Panc1 (cell line): ENCODE data around the gene ZDHHC14. TPM values are rescaled to one million over a fixed set of nuclear protein-coding genes. Genes with fewer than 3 reads are reported as not detected.

Experiments
- ATAC-seq: fragments of 200-7000 bp; cut with Tn5 transposase; 2 replicates; pipeline ENCODE4 v1.9.1; 2020; ENCODE audit warnings: mild to moderate bottlenecking, moderate library complexity
- BruUV-seq: library from RNA; stranded (reverse); fragments of 400-500 nt; replicated peaks from 2 replicates; lab custom pipeline; 2021; lab: Mats Ljungman, UMichigan
- CTCF ChIA-PET: fragments of 300-600 bp; sonication (Branson Sonifier 250); formaldehyde crosslinking; loops from one replicate; lab custom pipeline; 2022; ENCODE audit warnings: antibody characterized with exemption; lab: Charles Lee
- POLR2A ChIA-PET: fragments of 300-600 bp; sonication (Branson Sonifier 250); formaldehyde crosslinking; loops from one replicate; lab custom pipeline; 2022; ENCODE audit warnings: antibody characterized with exemption; lab: Charles Lee
- DNase-seq: peaks from one replicate; pipeline ENCODE4 v3.0.0-alpha.2; 2010; ENCODE audit warnings: low read depth, low spot score
- H3K27ac ChIP-seq: 2 replicates; pipeline ENCODE4 v1.5.1; 2011; ENCODE audit warnings: mild to moderate bottlenecking, low read length, inconsistent platforms
- H3K27me3 ChIP-seq: fragments of 200-500 bp; sonication (Bioruptor generic); 2 replicates; pipeline ENCODE4 v1.6.0; 2014; ENCODE audit warnings: low read length, inconsistent platforms; ENCODE audit not compliant: control insufficient read depth, insufficient read depth
- H3K36me3 ChIP-seq: fragments of 200-500 bp; sonication (Bioruptor generic); 2 replicates; pipeline ENCODE4 v1.5.1; 2014; ENCODE audit warnings: inconsistent platforms, mild to moderate bottlenecking, low read length, moderate library complexity; ENCODE audit not compliant: control insufficient read depth, insufficient read depth
- H3K4me1 ChIP-seq: 2 replicates; pipeline ENCODE4 v1.5.1; 2011; ENCODE audit warnings: inconsistent platforms, mild to moderate bottlenecking, low read length, moderate library complexity; ENCODE audit not compliant: control insufficient read depth, insufficient read depth
- H3K4me3 ChIP-seq, 2 experiments: 2 replicates each; pipeline ENCODE4 v1.5.1; 2011 to 2012; ENCODE audit warnings: low read depth in 2 of 2, low read length in 2 of 2, mild to moderate bottlenecking in 2 of 2, inconsistent platforms in 1 of 2, moderate library complexity in 1 of 2
- H3K9me3 ChIP-seq: fragments of 200-500 bp; sonication (Bioruptor generic); 2 replicates; pipeline ENCODE4 v1.5.1; 2014; ENCODE audit warnings: low read depth, mild to moderate bottlenecking, inconsistent platforms, low read length, moderate library complexity; ENCODE audit not compliant: control insufficient read depth, insufficient read depth
- CTCF ChIP-seq: fragments of 450-650 bp; IDR thresholded peaks from 2 replicates; pipeline ENCODE4 v1.5.1; 2017; ENCODE audit warnings: mild to moderate bottlenecking
- POLR2AphosphoS5 ChIP-seq: IDR thresholded peaks from 2 replicates; pipeline ENCODE4 v1.6.1; 2012; ENCODE audit warnings: mild to moderate bottlenecking, low read depth, low read length, moderate library complexity
- SIN3A ChIP-seq: IDR thresholded peaks from 2 replicates; pipeline ENCODE4 v1.6.1; 2012; ENCODE audit warnings: low read depth, mild to moderate bottlenecking, low read length, moderate library complexity, borderline replicate concordance; ENCODE audit not compliant: insufficient read depth
- TCF7L2 ChIP-seq: IDR thresholded peaks from 2 replicates; pipeline ENCODE4 v1.6.1; 2011; ENCODE audit warnings: mild to moderate bottlenecking, low read depth, low read length, inconsistent platforms
- in situ Hi-C: cut with HindIII; loops from 2 replicates; pipeline ENCODE4 v1.10.0; 2016; ENCODE audit warnings: low sequenced_read_pairs, low pct_unique_long_range_greater_than_20kb
- intact Hi-C: fragments of 100-400 bp; cut with micrococcal nuclease; formaldehyde crosslinking; loops from one replicate; pipeline ENCODE4 v1.10.0; 2022; ENCODE audit not compliant: unreplicated experiment
- total RNA-seq: library from RNA; stranded (reverse); gene quantifications from one replicate; pipeline ENCODE4 v1.2.1, GENCODE V29; 2021; ENCODE audit not compliant: unreplicated experiment
- TF ChIP-seq, protein P1 (sequence below), 2 experiments: IDR thresholded peaks; 2 replicates each; pipeline ENCODE4 v1.6.1; 2011 to 2012; ENCODE audit warnings: low read depth in 2 of 2, control low read depth in 1 of 2, low read length in 1 of 2, mild to moderate bottlenecking in 1 of 2, moderate library complexity in 1 of 2; ENCODE audit not compliant: insufficient read depth in 1 of 2

The ZDHHC14 gene
- total RNA-seq, 1 experiment from 2014 or later, result 19.9 TPM

DNA sequence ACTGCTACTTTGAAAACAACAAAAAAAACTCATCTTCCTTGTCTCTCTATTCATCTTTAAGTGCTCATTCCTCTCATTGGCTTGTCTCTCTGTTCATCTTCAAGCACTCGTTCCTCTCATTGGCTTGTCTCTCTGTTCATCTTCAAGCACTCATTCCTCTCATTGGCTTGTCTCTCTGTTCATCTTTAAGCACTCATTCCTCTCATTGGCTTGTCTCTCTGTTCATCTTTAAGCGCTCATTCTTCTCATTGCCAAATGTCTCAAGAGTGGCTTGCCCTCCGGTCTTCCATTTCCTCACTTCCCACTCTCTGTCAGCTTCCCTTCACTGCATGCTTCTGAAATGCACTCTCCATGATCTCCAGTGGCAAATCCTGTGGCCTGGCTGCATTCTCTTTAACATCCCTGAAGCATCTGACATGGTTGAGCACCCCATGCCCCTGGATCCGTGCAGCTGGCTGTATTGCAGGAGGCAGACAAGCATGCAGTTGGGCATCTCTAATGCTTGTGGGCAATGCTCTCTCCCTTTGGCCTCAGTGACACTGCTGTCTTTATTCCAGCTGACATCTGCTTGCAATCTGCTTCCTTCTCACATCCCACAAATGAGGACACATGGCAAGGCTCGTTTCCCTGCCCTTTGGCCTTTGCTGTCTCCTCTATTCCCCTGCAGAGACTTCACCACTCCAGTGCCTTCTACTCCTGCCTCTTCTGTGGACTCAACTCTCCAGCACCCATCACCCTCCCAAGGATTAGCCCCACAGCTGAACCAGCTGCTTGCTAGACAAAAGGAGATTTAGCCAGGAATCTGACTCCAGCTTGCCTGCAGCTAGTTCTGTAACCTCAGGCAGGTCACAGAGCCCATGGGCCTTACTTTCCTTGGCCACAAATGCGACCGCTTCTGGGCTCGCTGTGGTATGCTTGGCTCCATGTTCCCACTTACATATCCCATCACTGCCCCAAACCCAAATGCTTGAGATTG, 298.9 kb downstream of the ZDHHC14 start:
- in situ Hi-C loops, result no loop called here
- ChIA-PET CTCF (no interaction called here), POLR2A (no interaction called here)
- no peak overlapping the region for H3K27ac ChIP-seq
- no peaks in the 10 kb centered on the region for H3K9me3 ChIP-seq
- no TSS peak for BruUV-seq
- DNase-seq (no peak), ATAC-seq (no peak)
- peaks cover 4% of the 10 kb centered on the region; the same call in 1 of the 2 replicates for H3K4me1 ChIP-seq
- intact Hi-C loops, result no loop called here
- H3K4me3 ChIP-seq, result no peak overlapping the region
- H3K27me3 ChIP-seq, result no peaks in the 10 kb centered on the region
- TF ChIP-seq SIN3A (no peak), CTCF (no peak), POLR2AphosphoS5 (no peak), TCF7L2 (no peak)
- TF ChIP-seq, protein P1, sequence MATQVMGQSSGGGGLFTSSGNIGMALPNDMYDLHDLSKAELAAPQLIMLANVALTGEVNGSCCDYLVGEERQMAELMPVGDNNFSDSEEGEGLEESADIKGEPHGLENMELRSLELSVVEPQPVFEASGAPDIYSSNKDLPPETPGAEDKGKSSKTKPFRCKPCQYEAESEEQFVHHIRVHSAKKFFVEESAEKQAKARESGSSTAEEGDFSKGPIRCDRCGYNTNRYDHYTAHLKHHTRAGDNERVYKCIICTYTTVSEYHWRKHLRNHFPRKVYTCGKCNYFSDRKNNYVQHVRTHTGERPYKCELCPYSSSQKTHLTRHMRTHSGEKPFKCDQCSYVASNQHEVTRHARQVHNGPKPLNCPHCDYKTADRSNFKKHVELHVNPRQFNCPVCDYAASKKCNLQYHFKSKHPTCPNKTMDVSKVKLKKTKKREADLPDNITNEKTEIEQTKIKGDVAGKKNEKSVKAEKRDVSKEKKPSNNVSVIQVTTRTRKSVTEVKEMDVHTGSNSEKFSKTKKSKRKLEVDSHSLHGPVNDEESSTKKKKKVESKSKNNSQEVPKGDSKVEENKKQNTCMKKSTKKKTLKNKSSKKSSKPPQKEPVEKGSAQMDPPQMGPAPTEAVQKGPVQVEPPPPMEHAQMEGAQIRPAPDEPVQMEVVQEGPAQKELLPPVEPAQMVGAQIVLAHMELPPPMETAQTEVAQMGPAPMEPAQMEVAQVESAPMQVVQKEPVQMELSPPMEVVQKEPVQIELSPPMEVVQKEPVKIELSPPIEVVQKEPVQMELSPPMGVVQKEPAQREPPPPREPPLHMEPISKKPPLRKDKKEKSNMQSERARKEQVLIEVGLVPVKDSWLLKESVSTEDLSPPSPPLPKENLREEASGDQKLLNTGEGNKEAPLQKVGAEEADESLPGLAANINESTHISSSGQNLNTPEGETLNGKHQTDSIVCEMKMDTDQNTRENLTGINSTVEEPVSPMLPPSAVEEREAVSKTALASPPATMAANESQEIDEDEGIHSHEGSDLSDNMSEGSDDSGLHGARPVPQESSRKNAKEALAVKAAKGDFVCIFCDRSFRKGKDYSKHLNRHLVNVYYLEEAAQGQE (IDR thresholded peaks at IDR 0.05; ENCODE audit: insufficient read depth in 1 of 2, low read depth in 2 of 2, low read length in 1 of 2), result no peak
- H3K36me3 ChIP-seq, result no peaks in the 10 kb centered on the region

DNA sequence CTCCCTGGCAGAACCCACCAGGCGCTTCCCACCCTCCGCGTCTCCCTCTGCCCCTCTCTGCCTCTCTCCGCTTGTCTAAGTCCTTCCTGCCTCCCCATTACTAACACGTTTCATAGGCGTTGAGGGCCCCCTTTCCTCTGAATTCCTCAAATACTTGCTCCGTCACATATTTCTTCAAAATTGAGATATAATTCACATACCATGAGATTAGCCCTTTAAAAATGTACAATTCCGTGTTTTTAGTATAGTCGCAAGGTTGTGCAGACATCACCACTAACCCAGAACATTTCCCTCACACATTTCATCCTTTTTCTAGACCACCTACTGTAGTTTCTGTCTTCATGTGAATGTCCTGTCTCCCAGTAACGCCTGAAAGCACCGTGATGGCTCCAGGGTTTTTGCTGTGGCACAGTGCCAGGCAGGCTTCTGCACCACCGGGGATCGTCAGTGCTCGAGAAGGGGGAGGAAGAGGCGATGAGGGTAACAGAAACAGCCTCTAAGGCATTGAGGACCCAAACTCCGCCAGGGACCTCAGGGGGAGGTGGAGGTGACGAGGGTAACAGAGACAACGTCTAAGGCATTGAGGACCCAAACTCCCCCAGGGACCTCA, 300.2 kb downstream of the ZDHHC14 start:
- BruUV-seq, result no TSS peak
- no peak overlapping the region for H3K4me3 ChIP-seq
- H3K36me3 ChIP-seq, result no peaks in the 10 kb centered on the region
- no peak overlapping the region for H3K27ac ChIP-seq
- no peaks in the 10 kb centered on the region for H3K9me3 ChIP-seq
- DNase-seq (no peak), ATAC-seq (no peak)
- H3K27me3 ChIP-seq, result no peaks in the 10 kb centered on the region
- TF ChIP-seq TCF7L2 (no peak), SIN3A (no peak), CTCF (no peak), POLR2AphosphoS5 (no peak)
- TF ChIP-seq, protein P1 (IDR thresholded peaks at IDR 0.05; ENCODE audit: insufficient read depth in 1 of 2, low read depth in 2 of 2, low read length in 1 of 2), result no peak
- CTCF ChIA-PET, result no interaction called here
- in situ Hi-C loops (no loop called here), intact Hi-C loops (no loop called here)
- POLR2A ChIA-PET, result no interaction called here
- H3K4me1 ChIP-seq, result peaks cover 4% of the 10 kb centered on the region; the same call in 1 of the 2 replicates
